ENCODE results near the gene AGGF1.

GRCh38 chr5:77074745-77075144, 44.5 kb downstream of the AGGF1 start:
- TF ChIP-seq CTCF (IDR thresholded peaks at IDR 0.05) (no peak), EP300 (IDR thresholded peaks at IDR 0.05) (no peak), POLR2AphosphoS5 (IDR thresholded peaks at IDR 0.05) (no peak), POLR2A (IDR thresholded peaks at IDR 0.05) (no peak)

Data from gastroesophageal sphincter (tissue), 3 donors.